A549 (cell line): ENCODE data around the gene XYLT1.

Experiments
- CHD4 ChIP-seq: fragments of 200-600 bp; sonication (generic); IDR thresholded peaks from 2 replicates; pipeline ENCODE4 v1.6.1; 2016; ENCODE audit warnings: antibody characterized with exemption, mild to moderate bottlenecking, borderline replicate concordance
- ELK1 ChIP-seq: fragments of 150-350 bp; IDR thresholded peaks from 2 replicates; pipeline ENCODE4 v1.6.1; 2014; ENCODE audit warnings: low read depth, mild to moderate bottlenecking, low read length
- EP300 ChIP-seq, 2 experiments: fragments of >200 bp; sonication (Bioruptor Twin); formaldehyde crosslinking; IDR thresholded peaks; 2 replicates in 1 of 2; 3 replicates in 1 of 2; pipeline ENCODE4 v1.6.1; 2016 to 2017
- KDM1A ChIP-seq: fragments of 200-600 bp; sonication (generic); IDR thresholded peaks from 2 replicates; pipeline ENCODE4 v1.6.1; 2016; ENCODE audit warnings: low read depth, mild to moderate bottlenecking
- MYC ChIP-seq: IDR thresholded peaks from 2 replicates; pipeline ENCODE4 v1.6.1; 2012; ENCODE audit warnings: mild to moderate bottlenecking, inconsistent platforms, low read length, improper control_type of control experiment, borderline replicate concordance
- POLR2A ChIP-seq: IDR thresholded peaks from 2 replicates; pipeline ENCODE4 v1.6.1; 2012; ENCODE audit warnings: mild to moderate bottlenecking, low read length
- SREBF2 ChIP-seq: fragments of 450-650 bp; IDR thresholded peaks from 2 replicates; pipeline ENCODE4 v1.6.1; 2014; ENCODE audit warnings: mild to moderate bottlenecking, moderate library complexity
- TF ChIP-seq, protein P1 (sequence below): IDR thresholded peaks from 2 replicates; pipeline ENCODE4 v1.6.1; 2012
- TF ChIP-seq, protein P2 (sequence below): fragments of >200 bp; sonication (Bioruptor Twin); formaldehyde crosslinking; IDR thresholded peaks from 3 replicates; pipeline ENCODE4 v1.5.1; 2016
- TF ChIP-seq, protein P3 (sequence below): fragments of >200 bp; sonication (Bioruptor Twin); formaldehyde crosslinking; IDR thresholded peaks from 3 replicates; pipeline ENCODE4 v1.6.1; 2016

- TF ChIP-seq KDM1A (no peak), MYC (no peak), SREBF2 (no peak), EP300 (IDR thresholded peaks at IDR 0.05) (no peak), POLR2A (no peak), CHD4 (no peak), ELK1 (no peak)
- TF ChIP-seq, protein P1, sequence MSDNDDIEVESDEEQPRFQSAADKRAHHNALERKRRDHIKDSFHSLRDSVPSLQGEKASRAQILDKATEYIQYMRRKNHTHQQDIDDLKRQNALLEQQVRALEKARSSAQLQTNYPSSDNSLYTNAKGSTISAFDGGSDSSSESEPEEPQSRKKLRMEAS = no peak
- TF ChIP-seq, protein P2, sequence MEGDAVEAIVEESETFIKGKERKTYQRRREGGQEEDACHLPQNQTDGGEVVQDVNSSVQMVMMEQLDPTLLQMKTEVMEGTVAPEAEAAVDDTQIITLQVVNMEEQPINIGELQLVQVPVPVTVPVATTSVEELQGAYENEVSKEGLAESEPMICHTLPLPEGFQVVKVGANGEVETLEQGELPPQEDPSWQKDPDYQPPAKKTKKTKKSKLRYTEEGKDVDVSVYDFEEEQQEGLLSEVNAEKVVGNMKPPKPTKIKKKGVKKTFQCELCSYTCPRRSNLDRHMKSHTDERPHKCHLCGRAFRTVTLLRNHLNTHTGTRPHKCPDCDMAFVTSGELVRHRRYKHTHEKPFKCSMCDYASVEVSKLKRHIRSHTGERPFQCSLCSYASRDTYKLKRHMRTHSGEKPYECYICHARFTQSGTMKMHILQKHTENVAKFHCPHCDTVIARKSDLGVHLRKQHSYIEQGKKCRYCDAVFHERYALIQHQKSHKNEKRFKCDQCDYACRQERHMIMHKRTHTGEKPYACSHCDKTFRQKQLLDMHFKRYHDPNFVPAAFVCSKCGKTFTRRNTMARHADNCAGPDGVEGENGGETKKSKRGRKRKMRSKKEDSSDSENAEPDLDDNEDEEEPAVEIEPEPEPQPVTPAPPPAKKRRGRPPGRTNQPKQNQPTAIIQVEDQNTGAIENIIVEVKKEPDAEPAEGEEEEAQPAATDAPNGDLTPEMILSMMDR = no peak
- TF ChIP-seq, protein P3, sequence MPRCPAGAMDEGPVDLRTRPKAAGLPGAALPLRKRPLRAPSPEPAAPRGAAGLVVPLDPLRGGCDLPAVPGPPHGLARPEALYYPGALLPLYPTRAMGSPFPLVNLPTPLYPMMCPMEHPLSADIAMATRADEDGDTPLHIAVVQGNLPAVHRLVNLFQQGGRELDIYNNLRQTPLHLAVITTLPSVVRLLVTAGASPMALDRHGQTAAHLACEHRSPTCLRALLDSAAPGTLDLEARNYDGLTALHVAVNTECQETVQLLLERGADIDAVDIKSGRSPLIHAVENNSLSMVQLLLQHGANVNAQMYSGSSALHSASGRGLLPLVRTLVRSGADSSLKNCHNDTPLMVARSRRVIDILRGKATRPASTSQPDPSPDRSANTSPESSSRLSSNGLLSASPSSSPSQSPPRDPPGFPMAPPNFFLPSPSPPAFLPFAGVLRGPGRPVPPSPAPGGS = no peak
Measured at GRCh38 chr16:17203424-17203823, 267.3 kb downstream of the XYLT1 start.
